ENCODE results near the gene PRELP. TPM values are rescaled to one million over a fixed set of nuclear protein-coding genes. Genes with fewer than 3 reads are reported as not detected.

PRELP gene
- total RNA-seq, 2 donors from 2014 or later, result not detected

GRCh38 chr1:203478231-203478630, 2.6 kb downstream of the PRELP start:
- H3K9me3 Mint-ChIP-seq, result no peaks in the 10 kb centered on the region
- H3K27ac Mint-ChIP-seq, result no peak overlapping the region
- H3K4me3 Mint-ChIP-seq, result no peak overlapping the region
- H3K4me1 Mint-ChIP-seq, result no peaks in the 10 kb centered on the region
- no peak for ATAC-seq (replicated peaks)
- H3K27me3 Mint-ChIP-seq, result peaks cover 11% of the 10 kb centered on the region
- no peaks in the 10 kb centered on the region for H3K36me3 Mint-ChIP-seq (ENCODE audit: low read depth)

- Mint-ChIP-seq H3K4me3 (no peak overlapping the region), H3K4me1 (no peaks in the 10 kb centered on the region), H3K9me3 (no peaks in the 10 kb centered on the region), H3K27ac (no peak overlapping the region), H3K27me3 (peaks cover 9% of the 10 kb centered on the region), H3K36me3 (ENCODE audit: low read depth) (no peaks in the 10 kb centered on the region)
- ATAC-seq (replicated peaks), result no peak
Measured at GRCh38 chr1:203478986-203479385, 3.4 kb downstream of the PRELP start.

- no peaks in the 10 kb centered on the region for H3K9me3 Mint-ChIP-seq
- ATAC-seq (replicated peaks), result no peak
Measured at GRCh38 chr1:203479646-203480045, 4.0 kb downstream of the PRELP start.

GRCh38 chr1:203480084-203480483, 4.5 kb downstream of the PRELP start:
- ATAC-seq (replicated peaks), result no peak
- H3K27me3 Mint-ChIP-seq, result peaks cover 9% of the 10 kb centered on the region
- H3K4me3 Mint-ChIP-seq, result no peak overlapping the region
- no peak overlapping the region for H3K27ac Mint-ChIP-seq
- no peaks in the 10 kb centered on the region for H3K36me3 Mint-ChIP-seq (ENCODE audit: low read depth)
- H3K4me1 Mint-ChIP-seq, result no peaks in the 10 kb centered on the region
- no peaks in the 10 kb centered on the region for H3K9me3 Mint-ChIP-seq

More at GRCh38 chr1:203479646-203480045, 4.0 kb downstream of the PRELP start:
- Mint-ChIP-seq H3K27ac (no peak overlapping the region), H3K4me3 (no peak overlapping the region), H3K4me1 (no peaks in the 10 kb centered on the region), H3K27me3 (peaks cover 9% of the 10 kb centered on the region), H3K36me3 (ENCODE audit: low read depth) (no peaks in the 10 kb centered on the region)

- ATAC-seq (replicated peaks), result peak; percentile 70
- Mint-ChIP-seq H3K4me1 (no peaks in the 10 kb centered on the region), H3K4me3 (no peak overlapping the region), H3K9me3 (no peaks in the 10 kb centered on the region), H3K36me3 (ENCODE audit: low read depth) (no peaks in the 10 kb centered on the region), H3K27ac (no peak overlapping the region), H3K27me3 (peaks cover 8% of the 10 kb centered on the region)
Measured at GRCh38 chr1:203480525-203481084, 5.0 kb downstream of the PRELP start.

- Mint-ChIP-seq H3K27ac (no peak overlapping the region), H3K4me3 (no peak overlapping the region), H3K9me3 (no peaks in the 10 kb centered on the region), H3K36me3 (ENCODE audit: low read depth) (no peaks in the 10 kb centered on the region), H3K4me1 (no peaks in the 10 kb centered on the region), H3K27me3 (peaks cover 2% of the 10 kb centered on the region)
- ATAC-seq (replicated peaks), result no peak
Measured at GRCh38 chr1:203481196-203481595, 5.6 kb downstream of the PRELP start.

- Mint-ChIP-seq H3K27me3 (peaks cover 1% of the 10 kb centered on the region), H3K27ac (peak overlapping the region; percentile 88), H3K4me1 (no peaks in the 10 kb centered on the region), H3K4me3 (peak overlapping the region; percentile 71), H3K36me3 (ENCODE audit: low read depth) (no peaks in the 10 kb centered on the region), H3K9me3 (no peaks in the 10 kb centered on the region)
- ATAC-seq (replicated peaks), result no peak
Measured at GRCh38 chr1:203486618-203487370, 11.2 kb downstream of the PRELP start.

GRCh38 chr1:203488539-203488938, 12.9 kb downstream of the PRELP start:
- H3K9me3 Mint-ChIP-seq, result no peaks in the 10 kb centered on the region
- H3K4me1 Mint-ChIP-seq, result no peaks in the 10 kb centered on the region
- H3K27ac Mint-ChIP-seq, result peak overlapping the region; percentile 81
- ATAC-seq (replicated peaks), result no peak
- H3K27me3 Mint-ChIP-seq, result peaks cover 7% of the 10 kb centered on the region
- H3K4me3 Mint-ChIP-seq, result peak overlapping the region; percentile 71
- no peaks in the 10 kb centered on the region for H3K36me3 Mint-ChIP-seq (ENCODE audit: low read depth)

- ATAC-seq (replicated peaks), result no peak
- Mint-ChIP-seq H3K4me3 (no peak overlapping the region), H3K27me3 (peaks cover 10% of the 10 kb centered on the region), H3K4me1 (no peaks in the 10 kb centered on the region), H3K9me3 (no peaks in the 10 kb centered on the region), H3K36me3 (ENCODE audit: low read depth) (no peaks in the 10 kb centered on the region), H3K27ac (no peak overlapping the region)
Measured at GRCh38 chr1:203490607-203491006, 15.0 kb downstream of the PRELP start.

- Mint-ChIP-seq H3K4me1 (no peaks in the 10 kb centered on the region), H3K4me3 (no peak overlapping the region), H3K36me3 (ENCODE audit: low read depth) (no peaks in the 10 kb centered on the region), H3K27ac (peak overlapping the region; percentile 38), H3K9me3 (no peaks in the 10 kb centered on the region), H3K27me3 (peaks cover 10% of the 10 kb centered on the region)
- no peak for ATAC-seq (replicated peaks)
Measured at GRCh38 chr1:203491664-203492063, 16.1 kb downstream of the PRELP start.

GRCh38 chr1:203492082-203492747, 16.6 kb downstream of the PRELP start:
- H3K27ac Mint-ChIP-seq, result peak overlapping the region; percentile 38
- H3K27me3 Mint-ChIP-seq, result peaks cover 10% of the 10 kb centered on the region
- H3K4me1 Mint-ChIP-seq, result no peaks in the 10 kb centered on the region
- ATAC-seq (replicated peaks), result no peak
- H3K4me3 Mint-ChIP-seq, result no peak overlapping the region
- no peaks in the 10 kb centered on the region for H3K9me3 Mint-ChIP-seq
- no peaks in the 10 kb centered on the region for H3K36me3 Mint-ChIP-seq (ENCODE audit: low read depth)

GRCh38 chr1:203492748-203493130, 17.1 kb downstream of the PRELP start:
- no peak overlapping the region for H3K4me3 Mint-ChIP-seq
- peaks cover 10% of the 10 kb centered on the region for H3K27me3 Mint-ChIP-seq
- no peaks in the 10 kb centered on the region for H3K36me3 Mint-ChIP-seq (ENCODE audit: low read depth)
- no peak for ATAC-seq (replicated peaks)
- H3K4me1 Mint-ChIP-seq, result no peaks in the 10 kb centered on the region
- no peak overlapping the region for H3K27ac Mint-ChIP-seq
- H3K9me3 Mint-ChIP-seq, result no peaks in the 10 kb centered on the region

GRCh38 chr1:203493901-203494300, 18.3 kb downstream of the PRELP start, which contains the start of gene OPTC:
Gene OPTC, plus strand, starts transcription at chr1:203494153. Its CDS starts 1,853 bp downstream, at chr1:203496006.
- no peak for ATAC-seq (replicated peaks)
- Mint-ChIP-seq H3K4me1 (no peaks in the 10 kb centered on the region), H3K9me3 (no peaks in the 10 kb centered on the region), H3K27ac (peak within 1 kb of the TSS; percentile 28), H3K36me3 (ENCODE audit: low read depth) (no peaks in the 10 kb centered on the region), H3K4me3 (no peak within 1 kb of the TSS), H3K27me3 (peaks cover 10% of the 10 kb centered on the region)

GRCh38 chr1:203495845-203496244, 20.2 kb downstream of the PRELP start:
- no peak overlapping the region for H3K4me3 Mint-ChIP-seq
- peaks cover 10% of the 10 kb centered on the region for H3K27me3 Mint-ChIP-seq
- H3K27ac Mint-ChIP-seq, result no peak overlapping the region
- no peaks in the 10 kb centered on the region for H3K9me3 Mint-ChIP-seq
- ATAC-seq (replicated peaks), result no peak
- no peaks in the 10 kb centered on the region for H3K4me1 Mint-ChIP-seq
- no peaks in the 10 kb centered on the region for H3K36me3 Mint-ChIP-seq (ENCODE audit: low read depth)

GRCh38 chr1:203497269-203497777, 21.7 kb downstream of the PRELP start:
- Mint-ChIP-seq H3K27ac (no peak overlapping the region), H3K36me3 (ENCODE audit: low read depth) (no peaks in the 10 kb centered on the region), H3K4me3 (no peak overlapping the region), H3K27me3 (peaks cover 6% of the 10 kb centered on the region), H3K9me3 (no peaks in the 10 kb centered on the region), H3K4me1 (no peaks in the 10 kb centered on the region)
- ATAC-seq (replicated peaks), result no peak
